GM21529 (cell line): ENCODE results near the gene SETD2.

Experiments used
- ATAC-seq: cut with Tn5 transposase; IDR thresholded peaks from one replicate; pipeline ENCODE4 v1.9.1; 2021; ENCODE audit not compliant: unreplicated experiment

Gene SETD2

DNA sequence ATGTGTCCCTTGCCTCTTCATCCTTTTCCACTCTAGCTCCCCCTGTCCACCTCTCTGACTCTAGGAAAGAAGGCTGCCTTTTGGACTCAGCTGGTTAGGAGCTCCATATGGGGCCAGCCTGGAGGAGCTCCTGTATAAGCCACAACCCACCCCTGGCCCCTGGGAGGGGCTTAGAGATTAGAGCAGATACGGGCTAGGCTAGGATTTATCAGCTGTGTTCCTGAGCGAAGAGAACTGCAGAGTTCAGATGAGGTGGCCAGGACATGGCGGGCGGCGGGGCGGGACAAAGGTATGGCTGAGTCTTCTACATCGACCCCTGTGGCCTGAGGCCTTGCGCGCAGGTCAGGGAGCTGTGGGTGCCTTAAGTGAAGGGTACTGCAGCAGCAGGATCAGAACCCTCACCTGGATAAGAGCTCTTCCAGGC lies 176.6 kb downstream of the SETD2 start:
- ATAC-seq = peak; percentile 8

DNA sequence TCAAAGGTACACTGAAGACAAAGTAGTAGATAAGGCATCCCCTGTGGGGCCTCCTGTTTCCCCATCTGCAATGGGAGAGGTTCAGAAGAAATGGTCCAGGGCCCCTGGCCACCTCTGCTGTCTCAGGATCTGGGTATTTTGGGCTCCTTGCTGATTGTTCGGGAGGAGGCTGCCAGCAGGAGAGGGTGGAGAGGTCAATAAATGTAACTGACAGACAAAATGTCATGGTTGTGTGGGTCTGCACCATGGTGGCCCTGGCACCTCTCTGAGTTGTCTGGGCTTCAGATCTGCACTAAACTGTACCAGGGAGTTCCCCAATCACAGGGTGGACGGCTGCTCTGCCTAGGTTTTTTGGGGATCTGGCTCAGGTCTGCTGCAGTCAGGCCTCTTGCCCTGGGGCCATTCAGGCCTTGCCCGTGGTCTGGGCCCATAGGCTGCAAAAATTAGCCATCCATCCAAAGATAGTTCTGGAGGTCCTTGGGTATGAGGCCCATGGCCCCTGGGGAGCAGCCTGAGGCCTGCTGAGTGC lies 177.1 kb downstream of the SETD2 start:
- ATAC-seq = no peak

DNA sequence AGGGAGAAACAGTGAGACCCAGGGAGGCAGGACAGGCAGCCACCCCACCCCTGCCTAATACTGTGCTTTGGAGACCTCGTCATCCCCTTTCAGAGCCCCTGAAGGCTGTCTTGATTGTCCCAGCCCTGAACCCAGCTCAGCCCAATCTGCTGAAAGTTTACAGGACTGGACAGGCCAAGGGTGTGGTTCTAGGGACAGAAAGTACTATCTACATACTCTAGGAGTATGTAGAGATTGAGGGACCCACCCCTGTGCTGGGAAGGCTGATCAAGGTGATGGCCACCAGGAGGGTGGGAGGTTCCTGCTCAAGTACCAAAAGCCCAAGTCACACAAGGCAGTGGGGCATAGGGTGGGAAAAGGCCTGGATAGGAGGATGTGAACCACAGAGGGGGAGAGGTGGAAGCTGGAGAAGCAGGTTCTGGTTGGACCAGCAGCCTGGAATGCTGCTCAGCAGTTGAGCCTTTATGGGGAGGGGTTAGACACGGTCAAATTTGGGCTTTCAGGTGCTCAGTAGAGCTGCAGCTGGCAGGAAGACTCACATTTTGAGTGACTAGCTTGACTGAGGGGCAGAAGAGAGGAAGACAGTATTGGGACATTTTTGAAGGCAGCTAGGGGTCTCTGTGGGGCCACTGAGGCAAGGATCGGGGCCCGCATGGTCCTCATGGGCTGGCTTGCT lies 177.7 kb downstream of the SETD2 start:
- ATAC-seq = no peak

DNA sequence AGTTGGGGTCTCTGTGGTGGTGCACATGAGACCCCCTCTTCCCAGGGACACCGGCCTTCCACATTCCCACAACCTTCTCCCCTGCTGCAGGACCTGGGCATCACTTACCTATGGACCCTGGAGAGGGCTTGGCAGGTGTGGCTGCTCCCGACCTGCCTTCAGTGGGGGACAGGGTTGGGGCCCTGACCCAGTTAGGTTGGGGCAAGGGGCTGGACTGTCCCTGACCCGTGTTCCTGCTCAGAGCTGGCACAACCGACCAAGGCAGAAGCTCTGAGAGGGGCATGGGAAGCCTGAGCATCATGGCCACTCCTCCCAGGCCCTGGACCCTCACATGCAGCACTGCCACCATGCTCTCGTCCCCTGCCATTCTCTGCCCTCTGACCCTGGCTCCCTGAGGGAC lies 178.3 kb downstream of the SETD2 start:
- no peak for ATAC-seq

DNA sequence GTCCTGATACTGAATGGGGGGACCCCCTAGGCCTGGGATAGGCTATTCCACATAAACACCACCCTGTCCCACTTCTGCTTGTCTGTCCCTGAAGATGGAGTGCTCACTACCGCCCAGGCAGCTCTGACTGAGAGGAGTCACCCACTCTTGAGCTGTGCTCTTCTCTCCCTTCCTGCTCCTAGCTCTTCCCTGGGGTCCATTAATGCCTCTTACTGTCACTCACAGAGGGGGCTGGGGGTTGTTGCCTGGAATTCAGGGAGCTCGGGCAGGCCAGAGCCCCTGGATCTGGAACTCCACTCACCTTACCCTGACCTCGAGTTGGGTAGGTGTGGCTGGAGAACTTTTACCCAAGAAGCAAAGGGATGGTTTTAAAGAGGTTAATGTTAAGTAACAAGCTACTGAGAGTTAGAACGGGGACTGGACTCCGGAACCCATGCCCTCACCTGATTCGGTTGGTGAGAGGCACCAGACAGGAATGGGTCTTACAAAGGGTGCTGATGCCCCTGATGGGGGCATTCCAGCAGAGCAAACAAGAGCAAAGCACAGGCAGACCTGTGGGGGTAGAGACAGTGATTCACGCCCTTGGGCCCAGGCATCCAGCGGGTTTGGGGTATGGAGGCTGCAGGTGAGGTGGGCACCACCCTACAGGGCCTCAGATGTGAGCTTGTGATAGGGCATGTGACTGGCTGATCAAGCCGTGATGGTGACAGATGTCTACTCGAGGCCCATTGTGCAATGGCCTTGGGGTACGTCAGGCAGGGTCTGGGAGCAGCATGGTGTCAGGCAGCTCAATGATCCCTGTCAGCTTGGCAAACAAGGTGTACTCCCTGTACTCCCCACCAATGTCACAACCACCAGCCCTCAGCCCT lies 179.1 kb downstream of the SETD2 start:
- ATAC-seq = no peak

DNA sequence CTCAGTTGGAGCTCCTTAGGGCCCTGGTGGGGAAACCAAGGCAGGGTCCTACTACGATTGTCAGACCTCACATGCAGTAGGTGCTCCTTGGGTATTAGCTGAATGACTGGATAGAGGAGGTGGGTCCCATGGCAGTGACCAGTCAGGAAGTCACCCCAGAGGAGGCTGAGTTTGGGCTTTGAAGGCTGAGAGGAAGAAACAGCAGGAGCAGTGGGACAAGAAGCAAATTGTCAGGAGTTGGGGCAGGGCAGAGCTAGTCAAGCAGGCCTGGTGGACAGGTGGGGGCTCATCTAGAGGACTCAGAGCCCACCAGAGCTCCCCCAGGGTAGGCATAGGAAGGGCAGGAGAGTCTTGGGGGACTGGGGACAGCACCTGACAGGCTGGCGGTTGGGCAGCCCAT lies 181.4 kb downstream of the SETD2 start:
- no peak for ATAC-seq

DNA sequence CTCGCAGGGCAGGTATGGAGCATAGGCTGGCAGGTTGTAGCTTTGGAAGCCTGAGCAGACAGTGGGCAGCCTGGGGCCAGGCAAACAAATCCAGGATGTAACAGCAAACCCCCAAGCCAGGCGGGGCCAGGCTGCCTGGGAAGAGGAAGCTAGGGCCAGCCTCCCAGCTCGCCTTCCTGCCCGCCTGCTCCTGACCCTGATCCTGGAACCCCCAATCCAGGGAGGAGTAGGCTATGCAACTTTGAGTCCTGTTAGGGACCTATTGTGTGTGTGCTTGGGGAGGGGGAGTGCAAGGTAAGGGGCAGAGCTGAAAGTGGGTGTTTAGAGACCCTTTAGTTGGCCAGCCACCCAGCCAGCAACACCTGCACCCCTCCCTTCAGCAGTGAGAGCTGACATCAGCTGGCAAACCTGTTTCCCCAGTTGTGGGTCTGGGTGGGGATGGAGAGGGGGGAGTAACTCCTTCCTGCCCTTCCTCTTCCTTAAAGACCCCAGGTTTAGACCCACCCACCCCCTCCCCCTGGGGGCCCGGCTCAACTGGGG lies 181.9 kb downstream of the SETD2 start:
- ATAC-seq = no peak

DNA sequence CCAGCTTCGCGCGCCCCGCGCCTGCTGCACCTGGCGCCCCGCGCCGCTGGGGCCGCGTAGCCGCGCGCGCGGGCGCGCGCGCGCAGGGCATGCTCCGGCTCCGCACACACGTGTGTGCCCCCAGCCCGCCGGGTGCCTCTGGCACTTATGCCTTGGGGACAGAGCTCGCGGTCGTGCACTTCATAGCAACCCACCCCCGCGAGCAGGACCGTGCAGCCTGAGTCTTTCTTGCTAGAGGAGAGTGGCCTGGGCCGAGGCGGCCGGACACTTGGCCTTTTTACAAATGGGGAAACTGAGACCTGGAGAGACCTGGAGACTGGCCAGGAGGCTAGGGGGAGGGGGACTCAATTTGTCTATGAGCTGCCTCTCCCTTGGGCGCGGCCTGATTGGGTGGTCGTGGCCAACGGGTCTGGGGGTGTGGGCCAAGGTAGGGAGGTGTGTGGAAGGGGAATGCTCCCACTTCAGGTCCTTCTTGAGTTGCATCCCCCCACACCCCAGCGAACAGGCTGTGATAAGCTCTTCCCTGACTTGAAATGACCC lies 183.9 kb downstream of the SETD2 start:
- no peak for ATAC-seq

DNA sequence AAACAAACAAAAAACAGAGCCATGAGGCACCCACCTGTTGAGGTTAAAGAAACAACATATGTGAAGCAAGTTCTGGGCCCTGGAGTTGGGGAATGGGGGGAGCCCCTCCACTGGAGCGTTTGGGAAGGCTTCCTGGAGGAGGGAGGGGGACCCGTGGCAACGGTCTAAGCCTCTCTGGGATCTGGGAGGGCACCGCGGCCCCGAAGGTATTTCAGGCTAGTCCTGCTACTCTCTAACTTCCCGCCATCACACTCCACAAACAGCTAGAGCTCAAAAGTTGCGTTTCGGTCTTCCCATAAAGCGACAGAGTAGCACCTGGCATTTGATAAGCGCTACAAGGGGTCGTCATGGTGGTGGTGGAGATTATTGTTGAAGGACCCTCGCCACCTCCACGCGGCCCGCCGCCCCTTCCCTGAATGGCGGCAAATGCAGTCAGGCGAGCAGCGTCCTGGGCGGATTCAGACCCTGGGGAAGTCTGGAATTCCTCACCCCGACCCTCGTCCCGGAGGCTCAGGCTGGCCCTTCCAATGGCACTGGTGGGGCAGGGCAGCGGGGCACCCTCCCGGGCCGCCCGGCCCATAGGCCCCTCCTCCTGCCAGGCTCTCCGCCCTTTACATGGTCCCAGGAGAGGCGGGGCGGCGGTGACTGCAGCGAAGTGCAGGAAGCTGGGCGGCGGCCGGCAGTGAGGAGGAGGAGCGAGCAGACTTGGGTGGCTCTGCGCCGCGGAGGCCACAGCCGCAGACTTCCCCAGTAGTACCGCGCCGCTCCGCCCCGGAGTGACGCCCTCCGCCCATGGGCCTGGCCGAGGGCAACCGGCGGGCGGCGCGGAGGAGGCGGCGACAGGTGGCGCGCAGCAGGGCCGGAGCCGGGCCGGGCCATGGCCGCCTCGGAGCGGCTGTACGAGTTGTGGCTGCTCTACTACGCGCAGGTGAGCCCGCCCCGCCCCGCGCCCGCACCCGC lies 184.6 kb downstream of the SETD2 start, which contains the start of gene NBEAL2:
Gene NBEAL2 (plus strand): TSS at position 682 of the 960 bp plus-strand sequence. CDS start 196 bp downstream, at position 878.
- ATAC-seq = peak; percentile 75

DNA sequence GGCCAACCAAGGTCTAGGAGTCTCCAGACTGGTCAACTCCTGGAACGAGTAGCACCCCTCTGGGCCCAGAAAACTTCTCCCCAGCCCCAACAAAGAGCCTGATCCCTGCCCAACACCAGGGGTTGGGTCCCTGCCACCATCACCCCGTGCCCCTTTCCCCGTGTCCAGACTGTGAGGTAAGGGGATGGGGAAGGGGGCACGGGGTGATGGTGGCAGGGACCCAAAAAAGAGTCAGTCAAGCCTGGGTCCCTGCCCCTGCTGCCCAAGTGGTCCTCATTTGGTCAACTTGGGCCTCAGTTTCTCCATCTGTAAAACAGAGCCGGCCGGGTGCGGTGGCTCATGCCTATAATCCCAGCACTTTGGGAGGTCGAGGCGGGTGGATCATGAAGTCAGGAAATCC lies 185.5 kb downstream of the SETD2 start:
- ATAC-seq = no peak

DNA sequence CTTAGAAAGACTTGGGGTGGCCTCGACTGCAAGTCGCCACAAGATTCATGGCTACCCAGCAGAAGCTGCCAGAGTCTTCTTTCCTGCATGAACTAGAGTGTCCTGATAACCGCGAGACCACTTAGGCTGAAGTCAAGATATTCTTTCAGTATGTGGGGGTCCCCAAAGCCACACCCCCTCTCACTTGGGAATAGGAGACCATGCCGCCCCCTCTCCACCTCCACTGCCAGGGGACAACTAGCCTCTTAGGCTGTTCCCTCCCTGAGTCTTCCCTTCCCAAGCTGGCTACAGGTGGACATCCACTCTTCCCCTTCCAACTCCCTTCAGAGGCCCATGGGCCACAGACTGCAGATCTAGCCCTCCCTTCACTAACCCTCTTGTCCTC lies 186.1 kb downstream of the SETD2 start:
- no peak for ATAC-seq

DNA sequence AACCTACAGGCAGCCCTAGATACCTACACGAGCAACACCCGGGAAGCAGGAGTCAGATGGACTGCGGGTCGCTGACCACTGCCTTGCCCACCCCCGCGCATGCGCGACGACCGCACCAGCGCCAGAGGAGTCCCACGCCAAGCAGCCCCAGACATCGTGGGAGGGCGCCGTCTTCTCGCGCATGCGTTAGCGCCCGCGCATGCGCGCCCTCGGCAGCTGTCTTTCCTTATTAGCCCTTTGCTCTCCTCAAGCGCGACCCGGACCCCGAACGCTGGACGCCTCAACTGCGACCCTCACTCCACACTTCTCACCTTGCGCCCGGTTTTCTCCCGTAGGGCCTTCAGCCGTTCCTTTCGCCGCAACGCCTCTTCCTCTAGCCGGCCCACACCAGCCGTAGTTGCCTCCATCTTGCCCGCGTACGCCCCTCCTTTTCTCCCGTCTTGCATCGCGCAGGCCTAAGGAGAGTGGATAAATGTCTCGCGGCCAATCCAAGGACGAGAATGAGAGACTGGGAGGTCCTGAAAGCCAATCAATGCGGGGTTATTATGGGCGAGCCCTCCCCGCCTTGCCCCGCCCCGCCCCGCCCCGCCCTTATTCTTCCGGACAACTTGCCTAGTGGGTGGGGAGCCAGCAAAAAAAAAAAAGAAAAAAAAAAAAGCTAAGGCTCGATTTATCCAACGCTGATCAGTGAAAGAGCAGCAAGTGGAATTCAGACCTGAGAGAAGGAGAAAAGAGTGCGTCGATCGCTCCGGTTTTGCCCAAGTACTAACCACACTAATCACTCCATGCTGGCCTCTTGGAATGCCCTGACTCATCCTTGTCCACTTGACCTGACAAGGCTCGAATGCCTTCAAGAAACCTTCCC lies 187.4 kb downstream of the SETD2 start, which contains the start of gene CCDC12:
Gene CCDC12 (minus strand): TSS at position 420 of the 865 bp plus-strand sequence. CDS start 13 bp downstream, at position 407.
- peak; percentile 56 for ATAC-seq

DNA sequence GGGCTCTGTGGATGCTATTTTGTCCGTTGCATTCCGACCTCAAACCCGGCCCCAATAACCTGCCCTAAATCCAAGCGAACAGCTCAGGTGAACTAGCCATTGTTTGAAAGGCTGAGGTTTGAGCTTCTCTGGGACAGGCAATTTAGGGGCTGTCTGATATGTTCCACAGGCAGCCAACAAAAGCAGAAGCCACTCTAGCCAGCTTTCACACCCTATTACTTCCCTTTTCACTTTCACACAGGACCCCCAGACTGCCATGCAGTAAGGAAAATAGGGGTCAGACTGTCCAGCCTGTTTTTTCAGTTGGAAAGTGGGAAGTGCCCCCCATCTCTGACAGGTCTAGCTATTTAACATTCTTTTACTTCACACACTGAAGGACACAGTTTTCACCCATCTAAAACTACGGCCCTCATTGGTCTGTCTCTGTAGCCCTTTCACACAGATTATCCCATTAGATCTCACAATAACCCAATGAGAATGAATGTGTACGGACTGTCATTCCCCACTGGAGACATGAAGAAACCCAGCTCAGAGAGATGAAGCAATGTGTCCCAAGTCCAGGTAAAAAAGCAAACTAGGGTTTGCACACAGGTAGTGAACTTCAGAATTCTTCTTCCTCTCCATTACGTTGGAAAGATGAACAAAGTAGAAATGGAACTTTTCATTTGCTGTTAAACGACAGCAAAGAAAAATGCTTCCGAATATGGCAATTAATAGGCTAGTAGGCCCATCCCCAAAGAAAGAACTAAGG lies 189.3 kb downstream of the SETD2 start:
- no peak for ATAC-seq

DNA sequence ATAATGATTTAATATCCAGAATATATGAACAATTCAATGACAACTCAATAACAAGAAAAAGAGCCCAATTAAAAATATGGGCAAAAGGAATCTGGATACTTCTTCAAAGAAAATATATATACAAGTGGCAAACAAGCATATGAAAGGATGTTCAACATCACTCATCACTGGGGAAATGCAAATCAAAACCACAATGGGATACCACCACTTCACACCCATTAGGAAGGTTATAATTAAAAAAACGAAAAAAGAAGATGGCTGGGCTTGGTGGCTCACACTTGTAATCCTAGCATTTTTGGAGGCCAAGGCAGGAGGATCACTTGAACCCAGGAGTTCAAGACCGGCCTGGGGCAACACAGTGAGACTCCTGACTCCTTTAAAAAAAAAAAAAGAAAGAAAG lies 191.5 kb downstream of the SETD2 start:
- ATAC-seq = no peak

DNA sequence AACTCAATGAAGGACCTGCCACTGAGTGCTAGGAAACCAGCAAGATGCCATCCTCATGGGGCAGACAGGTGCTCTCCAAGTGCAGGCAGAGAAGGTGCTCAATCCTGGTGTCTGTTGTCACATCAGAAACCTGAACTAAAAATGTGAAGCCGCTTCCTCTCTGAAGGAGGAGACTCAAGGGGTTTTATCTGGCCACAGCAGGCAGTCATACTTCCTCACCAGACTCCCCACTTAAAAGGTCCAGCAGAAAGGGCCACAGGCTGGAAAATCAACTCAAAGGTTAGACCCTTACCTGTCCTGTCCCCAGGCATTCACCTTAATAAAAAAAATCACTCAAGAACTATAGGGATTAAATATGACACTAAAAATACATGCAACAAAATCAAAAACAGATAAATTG lies 192.2 kb downstream of the SETD2 start:
- ATAC-seq = no peak

DNA sequence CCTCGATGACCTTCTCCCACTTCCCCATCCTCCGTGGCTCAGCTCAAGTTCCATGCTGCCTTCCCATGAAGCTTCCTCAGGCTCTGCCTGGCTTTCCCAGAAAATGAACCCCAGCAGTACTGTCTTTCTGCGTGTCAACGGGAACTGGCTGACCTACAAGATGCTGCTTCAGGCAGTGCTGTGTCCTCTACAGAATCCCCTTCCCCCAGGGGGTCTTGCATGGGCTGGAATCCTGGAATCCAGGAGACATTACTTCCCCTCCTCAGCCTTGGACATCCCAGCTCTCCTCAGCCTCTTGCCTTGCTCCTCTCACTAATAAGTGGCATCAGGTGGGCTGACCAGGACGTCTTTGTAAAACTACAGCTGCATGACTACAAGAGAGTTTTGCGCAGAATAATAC lies 192.8 kb downstream of the SETD2 start:
- no peak for ATAC-seq

DNA sequence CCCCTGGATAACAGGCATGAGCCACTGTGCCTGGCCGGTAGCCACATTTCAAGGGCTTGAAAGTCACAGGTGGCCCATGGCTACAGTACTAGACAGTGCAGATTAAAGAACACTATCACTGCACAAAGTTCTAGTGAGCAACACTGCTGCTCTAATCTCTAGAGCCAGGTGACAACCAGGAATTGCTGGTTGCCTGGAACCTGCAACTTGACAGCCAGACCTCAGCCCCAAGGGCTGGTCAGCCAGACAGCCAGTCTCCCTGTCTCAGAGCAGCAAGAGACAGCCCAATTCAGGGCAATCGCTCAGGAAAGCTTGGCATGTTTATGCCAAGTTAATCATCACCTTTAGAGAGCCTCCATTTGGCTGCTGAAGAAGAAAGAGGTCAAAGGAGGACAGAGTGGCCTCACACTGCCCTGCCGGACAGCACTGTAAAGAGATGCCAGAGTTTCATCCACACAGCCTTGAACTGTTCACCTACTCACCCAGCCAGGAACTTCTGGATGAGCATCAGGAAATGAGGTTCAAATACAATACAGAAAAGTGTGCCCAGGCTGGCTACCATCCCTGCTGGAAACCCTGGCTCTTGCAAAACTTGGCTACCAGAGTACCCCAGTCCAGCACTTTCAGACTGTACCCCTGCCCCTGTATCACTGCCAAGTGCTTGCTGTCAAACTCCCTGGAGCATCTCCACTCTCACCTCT lies 193.4 kb downstream of the SETD2 start:
- no peak for ATAC-seq
